Stimulated activated naive CD8-positive, alpha-beta T cell treated with anti-CD3 and anti-CD28 coated beads, Interleukin-15, Interleukin-2, amounts not matched to agents 100 ng/mL and 50 ng/mL, for 24 hours (primary cell): ENCODE data around the gene NBEAL2.
"Not testable (repeated sequence)": the region's sequence is repeated elsewhere in the genome, so short reads cannot be mapped to it uniquely, and the experiment has no call there.

Source experiments
- H3K27ac Mint-ChIP-seq: one replicate; pipeline ENCODE4 v1.8.0; 2021; ENCODE audit warnings: mild to moderate bottlenecking, mixed read lengths
- H3K27me3 Mint-ChIP-seq: one replicate; pipeline ENCODE4 v1.8.0; 2021; ENCODE audit warnings: mixed read lengths
- H3K36me3 Mint-ChIP-seq: one replicate; pipeline ENCODE4 v1.8.0; 2021; ENCODE audit warnings: low read depth, mixed read lengths
- H3K4me1 Mint-ChIP-seq: one replicate; pipeline ENCODE4 v1.8.0; 2021; ENCODE audit warnings: low read depth, mixed read lengths
- H3K4me3 Mint-ChIP-seq: one replicate; pipeline ENCODE4 v1.8.0; 2021; ENCODE audit warnings: mild to moderate bottlenecking, mixed read lengths
- H3K9me3 Mint-ChIP-seq: one replicate; pipeline ENCODE4 v1.8.0; 2021; ENCODE audit warnings: mixed read lengths

Gene NBEAL2

DNA sequence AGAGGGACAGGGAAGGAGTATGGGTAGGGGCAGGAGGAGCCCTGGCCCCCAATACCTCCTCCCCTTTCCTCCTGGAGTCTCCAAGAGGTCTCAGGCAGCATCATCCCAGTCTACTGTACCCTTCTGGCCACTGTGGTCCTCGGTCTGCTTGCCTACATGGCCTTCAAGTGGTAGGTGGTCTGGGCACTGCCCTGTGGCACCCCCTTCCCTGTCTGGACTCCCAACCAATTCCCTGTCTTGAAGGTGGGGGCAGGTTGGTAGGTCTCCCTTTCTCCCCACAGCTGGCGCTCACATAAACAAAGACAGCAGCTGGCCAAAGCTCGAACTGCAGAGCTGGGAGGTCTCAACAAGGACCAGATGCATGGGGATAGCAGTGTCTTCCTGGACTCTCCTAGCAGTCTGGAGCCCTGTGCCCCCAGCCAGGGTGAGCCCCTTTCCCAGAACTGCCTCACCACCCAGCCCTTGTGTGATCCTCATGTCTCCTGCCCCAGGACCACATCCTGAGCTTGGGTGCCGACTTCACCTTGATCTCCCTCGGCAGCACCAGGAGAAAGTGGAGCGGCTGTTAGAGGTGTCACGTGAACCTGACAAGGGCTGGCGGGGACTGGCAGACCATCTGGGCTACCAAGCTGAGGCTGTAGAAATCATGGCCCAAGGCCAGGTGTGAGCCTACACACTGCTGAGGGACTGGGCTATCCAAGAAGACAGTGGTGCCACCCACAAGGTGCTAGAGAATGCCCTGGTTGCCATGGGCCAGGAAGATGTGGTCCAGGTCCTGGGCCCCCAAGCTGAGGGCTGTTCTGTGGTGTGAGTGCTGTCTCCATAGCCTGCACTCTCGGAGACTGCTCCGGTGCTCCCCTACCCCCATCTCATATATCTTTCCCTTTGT lies 33.1 kb downstream of the NBEAL2 start:
- H3K4me3 Mint-ChIP-seq: no peak overlapping the region
- peaks cover 14% of the 10 kb centered on the region for H3K36me3 Mint-ChIP-seq
- H3K9me3 Mint-ChIP-seq: no peaks in the 10 kb centered on the region
- H3K4me1 Mint-ChIP-seq: peaks cover 25% of the 10 kb centered on the region
- no peak overlapping the region for H3K27ac Mint-ChIP-seq
- no peaks in the 10 kb centered on the region for H3K27me3 Mint-ChIP-seq

DNA sequence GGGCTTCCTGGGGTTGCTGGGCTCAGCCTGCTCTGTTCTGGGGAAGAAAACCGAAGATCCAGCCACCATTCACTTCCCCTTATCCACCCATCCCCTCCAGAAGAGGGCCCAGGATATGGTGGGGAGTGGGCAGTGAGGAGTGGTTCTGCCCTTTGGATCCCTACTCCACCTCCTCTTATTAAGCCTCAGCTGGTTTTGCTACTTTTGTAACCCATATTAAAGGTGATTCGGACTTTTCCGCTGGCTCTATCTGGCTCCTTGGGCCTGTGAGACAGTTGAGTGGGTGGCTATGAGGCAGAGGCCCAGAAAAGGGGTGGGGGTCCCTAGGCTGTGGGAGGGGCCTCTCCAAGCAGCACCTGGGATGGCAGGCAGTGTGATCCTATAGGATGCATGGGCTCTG lies 33.8 kb downstream of the NBEAL2 start:
- Mint-ChIP-seq H3K27me3 (no peaks in the 10 kb centered on the region), H3K4me3 (no peak overlapping the region), H3K27ac (no peak overlapping the region), H3K36me3 (peaks cover 20% of the 10 kb centered on the region), H3K9me3 (no peaks in the 10 kb centered on the region), H3K4me1 (peaks cover 31% of the 10 kb centered on the region)

DNA sequence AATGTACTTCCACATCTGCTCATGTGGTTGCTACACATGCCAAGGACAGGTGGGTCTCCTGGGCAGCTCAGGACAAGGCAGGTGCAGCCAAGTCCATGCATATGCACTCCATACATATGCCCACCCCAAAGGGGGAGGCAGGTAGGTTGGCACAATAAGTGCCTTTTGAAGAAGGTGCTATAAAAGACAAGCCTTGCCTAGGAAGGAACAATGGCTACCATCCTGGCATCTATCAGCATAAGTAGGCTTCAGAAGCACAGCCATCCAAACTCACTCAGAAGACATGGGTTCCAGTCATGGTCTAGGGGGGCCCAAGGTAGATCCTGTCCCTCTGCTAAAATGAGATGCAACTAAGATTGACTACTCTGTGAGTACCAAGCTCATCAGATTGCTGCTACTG lies 34.6 kb downstream of the NBEAL2 start:
- no peak overlapping the region for H3K4me3 Mint-ChIP-seq
- H3K27me3 Mint-ChIP-seq: no peaks in the 10 kb centered on the region
- H3K36me3 Mint-ChIP-seq: peaks cover 28% of the 10 kb centered on the region
- H3K4me1 Mint-ChIP-seq: peaks cover 36% of the 10 kb centered on the region
- no peaks in the 10 kb centered on the region for H3K9me3 Mint-ChIP-seq
- H3K27ac Mint-ChIP-seq: no peak overlapping the region

DNA sequence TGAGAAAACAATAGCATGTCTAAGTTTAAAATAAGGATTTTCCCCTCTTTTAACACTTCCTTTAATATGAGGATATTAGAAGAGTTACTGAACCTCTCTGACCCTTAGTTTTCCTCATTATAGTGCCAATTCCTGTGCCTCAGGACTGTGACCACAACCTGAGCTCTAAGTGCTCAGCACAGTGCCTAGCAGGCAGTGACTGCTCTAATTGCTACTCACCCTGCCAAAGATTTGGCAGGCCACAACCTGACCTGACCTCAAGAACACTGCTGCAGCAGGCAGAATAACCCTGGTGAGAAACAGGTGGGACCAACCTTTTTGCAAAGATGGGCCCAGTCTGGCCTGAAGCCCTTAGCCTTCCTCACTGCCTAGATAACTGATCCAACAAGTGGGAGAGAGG lies 35.7 kb downstream of the NBEAL2 start:
- H3K9me3 Mint-ChIP-seq: no peaks in the 10 kb centered on the region
- no peaks in the 10 kb centered on the region for H3K27me3 Mint-ChIP-seq
- H3K4me3 Mint-ChIP-seq: no peak overlapping the region
- H3K36me3 Mint-ChIP-seq: peaks cover 32% of the 10 kb centered on the region
- peaks cover 42% of the 10 kb centered on the region for H3K4me1 Mint-ChIP-seq
- H3K27ac Mint-ChIP-seq: no peak overlapping the region

DNA sequence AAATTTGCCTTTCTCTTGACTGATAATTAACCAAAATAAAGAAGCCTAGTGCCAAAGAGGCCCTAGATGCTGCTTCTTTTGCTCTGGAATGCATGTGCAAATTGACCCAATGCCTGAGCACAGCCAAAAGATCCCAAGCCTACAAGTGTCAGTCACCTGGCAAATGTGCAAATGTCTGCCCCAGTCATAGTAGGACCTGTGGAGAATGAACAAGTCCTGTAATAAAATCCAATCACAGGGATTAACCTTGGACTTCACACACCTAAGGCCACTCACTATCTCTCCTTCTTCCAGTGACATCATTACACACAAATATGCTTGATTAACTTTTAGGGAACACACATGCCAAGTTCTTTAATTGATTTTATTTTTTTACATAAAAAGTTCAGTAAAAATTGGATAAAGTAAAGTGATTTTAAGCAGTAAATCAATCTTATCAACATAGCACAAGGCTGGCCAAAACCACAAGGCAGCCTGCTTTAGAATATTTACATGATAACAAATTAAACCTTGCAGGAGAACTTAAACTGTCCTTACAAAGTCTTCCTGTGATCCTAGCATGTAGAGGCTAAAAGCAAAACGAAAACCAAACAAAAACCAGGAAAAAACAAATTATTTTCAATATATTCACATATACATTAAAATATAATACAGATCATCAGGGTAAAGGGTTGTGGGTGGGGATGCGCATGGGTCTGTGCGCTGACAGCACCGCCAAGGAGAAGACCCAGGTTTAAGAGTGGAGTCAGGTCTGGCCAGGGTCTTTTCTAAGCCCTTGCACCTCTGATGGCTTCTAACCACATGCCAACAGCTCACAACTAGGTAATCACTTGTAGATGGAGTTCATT lies 36.8 kb downstream of the NBEAL2 start:
- Mint-ChIP-seq H3K4me1 (peaks cover 54% of the 10 kb centered on the region), H3K27me3 (no peaks in the 10 kb centered on the region), H3K4me3 (no peak overlapping the region), H3K36me3 (peaks cover 32% of the 10 kb centered on the region), H3K27ac (peak overlapping the region; percentile 90), H3K9me3 (no peaks in the 10 kb centered on the region)

DNA sequence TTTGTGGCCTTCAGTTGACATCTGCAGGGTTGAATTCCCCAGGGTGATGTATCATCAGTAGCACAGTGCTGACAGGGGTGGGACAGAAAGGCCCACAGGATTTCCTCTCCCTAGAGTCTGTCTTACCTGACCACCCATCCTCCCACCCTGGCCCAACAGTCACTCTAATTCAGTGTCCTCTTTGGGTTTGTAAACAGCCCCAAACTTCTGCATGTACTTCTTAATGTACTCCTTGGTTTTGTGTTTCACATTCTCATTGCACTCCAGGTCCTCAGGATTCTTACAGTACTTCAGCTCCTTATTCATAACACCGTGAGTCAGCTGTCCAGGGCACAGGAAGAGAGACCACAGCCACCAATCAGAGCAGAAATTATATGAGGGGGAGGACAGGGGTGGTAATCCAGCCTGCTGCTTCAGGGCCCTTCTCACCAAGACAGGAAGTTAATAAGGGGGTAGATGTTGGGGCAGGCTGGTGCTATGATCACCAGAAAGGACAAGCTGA lies 37.5 kb downstream of the NBEAL2 start:
- peak overlapping the region; percentile 55 for H3K4me3 Mint-ChIP-seq
- no peaks in the 10 kb centered on the region for H3K27me3 Mint-ChIP-seq
- H3K36me3 Mint-ChIP-seq: peaks cover 32% of the 10 kb centered on the region
- no peaks in the 10 kb centered on the region for H3K9me3 Mint-ChIP-seq
- peaks cover 59% of the 10 kb centered on the region for H3K4me1 Mint-ChIP-seq
- peak overlapping the region; percentile 90 for H3K27ac Mint-ChIP-seq

DNA sequence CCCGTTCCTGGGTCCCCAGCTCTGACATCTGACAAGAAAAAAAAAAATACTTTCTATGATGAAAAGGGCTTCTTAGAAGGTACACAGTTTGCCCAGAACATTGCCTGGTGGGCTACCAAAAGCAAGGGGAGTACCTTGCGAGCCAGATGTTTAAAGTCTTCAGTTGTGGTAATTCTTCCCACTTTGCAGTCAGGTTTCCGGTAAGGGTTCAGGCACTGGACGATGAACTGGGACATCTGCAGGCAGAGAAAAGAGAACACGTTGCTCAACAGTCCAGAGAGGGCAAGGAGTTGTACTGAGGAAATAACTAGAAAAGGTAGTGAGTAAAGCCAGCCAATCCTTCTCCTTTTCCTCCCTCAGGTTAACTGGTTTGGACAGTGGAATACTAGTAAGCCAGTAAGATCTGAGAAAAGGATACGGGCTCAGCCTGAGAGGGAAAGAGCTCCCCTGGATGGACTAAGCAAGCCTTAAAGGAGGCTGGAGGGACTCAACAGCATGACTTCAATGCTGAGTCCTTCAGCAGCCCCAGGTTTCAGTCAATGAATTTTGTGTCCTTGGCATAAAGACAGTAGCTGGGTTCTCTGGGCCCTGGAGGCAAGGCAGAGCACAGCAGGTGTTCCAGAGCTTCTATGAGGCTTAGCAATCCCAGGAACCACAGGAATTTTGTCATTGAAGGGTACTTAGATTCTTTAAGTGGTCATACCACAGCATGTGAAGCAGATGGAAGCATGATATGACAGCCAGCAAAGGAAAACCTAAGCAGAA lies 38.2 kb downstream of the NBEAL2 start:
- H3K27ac Mint-ChIP-seq: peak overlapping the region; percentile 90
- peaks cover 32% of the 10 kb centered on the region for H3K36me3 Mint-ChIP-seq
- peak overlapping the region; percentile 55 for H3K4me3 Mint-ChIP-seq
- no peaks in the 10 kb centered on the region for H3K27me3 Mint-ChIP-seq
- peaks cover 66% of the 10 kb centered on the region for H3K4me1 Mint-ChIP-seq
- no peaks in the 10 kb centered on the region for H3K9me3 Mint-ChIP-seq

DNA sequence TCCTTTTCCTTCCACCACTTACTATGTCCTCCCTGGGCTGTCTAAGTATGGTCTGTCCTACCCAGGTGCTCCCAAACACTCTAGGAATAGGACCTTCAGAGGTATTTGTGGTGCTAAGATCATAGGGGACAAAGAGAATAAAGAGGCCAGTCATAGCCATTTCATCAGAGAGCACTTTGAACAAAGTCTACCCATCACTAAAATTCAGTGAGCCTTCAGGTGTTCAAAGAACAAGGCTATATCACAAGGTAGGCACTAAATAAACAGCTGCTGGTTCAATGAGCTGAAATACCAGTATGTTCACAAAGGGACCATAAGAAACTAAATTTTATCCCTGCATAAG lies 38.8 kb downstream of the NBEAL2 start:
- Mint-ChIP-seq H3K27ac (no peak overlapping the region), H3K4me3 (no peak overlapping the region), H3K4me1 (peaks cover 66% of the 10 kb centered on the region), H3K27me3 (no peaks in the 10 kb centered on the region), H3K9me3 (no peaks in the 10 kb centered on the region), H3K36me3 (peaks cover 32% of the 10 kb centered on the region)

DNA sequence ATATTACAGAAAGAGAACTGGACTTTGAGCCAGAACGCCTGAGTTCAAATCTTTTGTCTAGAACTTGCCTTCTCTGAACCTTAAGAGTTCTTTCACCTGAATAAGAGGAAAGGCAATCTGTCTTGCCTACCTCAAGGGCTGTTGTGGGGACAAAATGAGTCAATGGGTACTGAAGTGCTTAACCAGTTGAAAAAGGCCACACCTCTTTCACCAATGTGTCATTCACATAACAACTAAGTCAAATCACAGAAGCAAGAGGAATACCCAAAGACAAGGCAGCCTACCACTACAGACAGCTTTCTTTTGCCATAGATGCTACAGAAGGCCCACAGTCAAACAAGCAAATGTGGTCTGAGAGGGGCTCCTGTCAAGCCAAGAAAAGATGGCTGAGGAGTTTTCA lies 39.7 kb downstream of the NBEAL2 start:
- H3K9me3 Mint-ChIP-seq: no peaks in the 10 kb centered on the region
- peak overlapping the region; percentile 80 for H3K27ac Mint-ChIP-seq
- H3K27me3 Mint-ChIP-seq: no peaks in the 10 kb centered on the region
- H3K4me3 Mint-ChIP-seq: peak overlapping the region; percentile 20
- H3K4me1 Mint-ChIP-seq: peaks cover 66% of the 10 kb centered on the region
- peaks cover 32% of the 10 kb centered on the region for H3K36me3 Mint-ChIP-seq

DNA sequence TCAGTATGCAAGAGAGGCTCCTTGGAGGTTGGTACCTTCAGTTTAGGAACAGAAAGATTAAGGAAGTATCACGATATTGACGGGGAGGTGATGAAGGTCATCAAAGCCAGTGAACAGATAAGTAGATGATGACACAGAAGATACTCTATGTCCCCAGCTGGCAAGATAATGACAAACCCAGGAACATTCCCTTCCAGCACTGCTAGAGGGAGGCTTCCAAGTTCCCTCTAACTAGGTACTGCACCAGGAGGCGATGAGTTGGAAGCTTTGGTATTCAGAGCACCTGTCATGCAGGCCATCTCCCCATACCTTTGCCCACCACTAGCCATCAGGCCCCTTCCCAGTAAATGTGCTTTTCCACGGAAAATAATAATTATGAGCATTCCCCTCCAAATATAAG lies 40.8 kb downstream of the NBEAL2 start:
- no peaks in the 10 kb centered on the region for H3K9me3 Mint-ChIP-seq
- H3K36me3 Mint-ChIP-seq: peaks cover 32% of the 10 kb centered on the region
- H3K27me3 Mint-ChIP-seq: no peaks in the 10 kb centered on the region
- H3K4me1 Mint-ChIP-seq: peaks cover 76% of the 10 kb centered on the region
- H3K4me3 Mint-ChIP-seq: no peak overlapping the region
- H3K27ac Mint-ChIP-seq: peak overlapping the region; percentile 81

DNA sequence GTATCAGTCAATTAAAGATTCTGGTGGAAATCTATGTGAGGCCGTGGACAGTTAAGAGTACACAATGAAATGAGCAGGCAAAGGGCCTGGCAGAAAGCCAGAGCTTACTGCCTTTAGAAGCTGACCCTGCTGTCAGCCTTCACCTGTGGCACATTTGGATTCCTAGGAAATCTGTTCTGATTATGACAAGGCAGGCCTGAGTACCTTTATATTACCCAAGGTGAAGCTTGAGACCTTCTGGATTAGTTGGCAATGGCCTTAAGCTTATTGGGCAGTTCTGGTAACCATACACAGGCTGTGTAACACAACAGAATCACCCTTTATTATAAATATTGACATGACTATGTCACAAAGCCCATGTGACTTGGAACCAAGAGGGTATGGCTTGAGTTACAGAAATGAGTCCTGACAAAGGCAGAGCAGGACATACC lies 43.2 kb downstream of the NBEAL2 start:
- H3K27ac Mint-ChIP-seq: no peak overlapping the region

DNA sequence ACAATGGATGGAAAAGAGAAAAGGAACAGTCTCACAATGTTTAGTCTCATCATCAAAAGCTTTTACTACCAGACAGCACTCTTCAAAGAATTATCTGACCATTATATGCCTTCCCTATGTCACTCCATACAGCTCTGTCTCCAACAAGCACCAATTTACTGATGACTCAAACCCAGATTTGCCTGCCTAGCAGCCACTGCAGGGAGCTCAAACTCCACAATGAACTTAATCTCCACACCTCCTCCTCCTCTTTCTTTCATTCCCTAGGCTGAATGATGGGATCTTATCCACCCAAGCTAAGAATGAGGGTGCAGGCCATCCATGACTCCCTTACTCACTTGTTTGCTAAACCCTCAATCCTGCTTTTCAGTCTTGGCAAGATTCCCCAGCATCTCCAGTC lies 45.5 kb downstream of the NBEAL2 start:
- H3K27me3 Mint-ChIP-seq: no peaks in the 10 kb centered on the region
- no peak overlapping the region for H3K4me3 Mint-ChIP-seq
- H3K9me3 Mint-ChIP-seq: no peaks in the 10 kb centered on the region
- H3K36me3 Mint-ChIP-seq: peaks cover 27% of the 10 kb centered on the region
- H3K27ac Mint-ChIP-seq: no peak overlapping the region
- H3K4me1 Mint-ChIP-seq: peaks cover 62% of the 10 kb centered on the region

More for the DNA sequence above, 43.2 kb downstream of the NBEAL2 start:
- no peaks in the 10 kb centered on the region for H3K9me3 Mint-ChIP-seq
- H3K4me3 Mint-ChIP-seq: no peak overlapping the region
- H3K27me3 Mint-ChIP-seq: no peaks in the 10 kb centered on the region
- peaks cover 72% of the 10 kb centered on the region for H3K4me1 Mint-ChIP-seq
- H3K36me3 Mint-ChIP-seq: peaks cover 26% of the 10 kb centered on the region

DNA sequence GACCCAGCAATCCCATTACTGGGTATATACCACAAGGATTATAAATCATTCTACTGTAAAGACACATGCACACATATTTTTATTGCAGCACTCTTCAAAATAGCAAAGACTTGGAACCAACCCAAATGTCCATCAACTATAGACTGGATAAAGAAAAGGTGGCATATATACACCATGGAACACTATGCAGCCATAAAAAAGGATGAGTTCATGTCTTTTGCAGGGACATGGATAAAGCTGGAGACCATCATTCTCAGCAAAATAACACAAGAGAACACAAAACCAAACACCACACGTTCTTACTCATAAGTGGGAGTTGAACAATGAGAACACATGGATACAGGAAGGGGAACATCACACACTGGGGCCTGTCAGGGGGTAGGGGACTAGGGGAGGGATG lies 47.0 kb downstream of the NBEAL2 start:
- H3K9me3 Mint-ChIP-seq, H3K27me3 Mint-ChIP-seq, H3K27ac Mint-ChIP-seq, H3K4me3 Mint-ChIP-seq: not testable (repeated sequence)
- Mint-ChIP-seq H3K36me3 (peaks cover 33% of the 10 kb centered on the region), H3K4me1 (peaks cover 62% of the 10 kb centered on the region)

DNA sequence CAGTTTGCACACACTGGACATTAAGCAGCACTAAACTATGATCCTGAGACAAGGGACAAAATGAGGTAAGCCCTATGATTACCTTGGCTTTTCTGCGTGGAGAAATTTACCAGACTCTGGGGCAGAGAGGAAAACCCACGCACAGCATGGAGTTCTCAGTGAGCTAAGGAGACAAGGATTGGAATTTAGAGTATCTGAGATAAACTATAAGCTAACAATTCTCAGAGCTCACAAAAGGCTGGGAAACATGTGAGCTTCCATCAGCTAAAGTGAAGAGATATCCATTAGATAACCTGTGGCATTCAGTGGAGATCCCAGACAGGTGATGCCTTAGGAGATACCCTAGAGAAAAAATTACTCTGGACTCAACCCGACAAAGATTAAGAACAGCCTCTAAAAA lies 48.7 kb downstream of the NBEAL2 start:
- H3K9me3 Mint-ChIP-seq: no peaks in the 10 kb centered on the region
- peaks cover 64% of the 10 kb centered on the region for H3K4me1 Mint-ChIP-seq
- peaks cover 40% of the 10 kb centered on the region for H3K36me3 Mint-ChIP-seq
- H3K4me3 Mint-ChIP-seq: no peak overlapping the region
- H3K27ac Mint-ChIP-seq: no peak overlapping the region
- H3K27me3 Mint-ChIP-seq: no peaks in the 10 kb centered on the region
